Ovary (tissue), 9 donors: ENCODE measurements around the gene TC2N. TPM values are rescaled to one million over a fixed set of nuclear protein-coding genes. Genes with fewer than 3 reads are reported as not detected.

Experiments used
- DNase-seq, 5 donors: peaks; one replicate each; pipeline ENCODE4 v3.0.0-alpha.2; 2019 to 2020
- H3K27ac ChIP-seq, 2 donors: fragments of 200-600 bp; one replicate each; pipeline versions ENCODE4 v1.5.1 to v1.8.0; 2019 to 2022
- H3K27me3 ChIP-seq: fragments of 200-600 bp; one replicate; pipeline ENCODE4 v1.8.0; 2022
- H3K36me3 ChIP-seq: fragments of 200-600 bp; sonication (generic); one replicate; pipeline ENCODE4 v1.5.1; 2019
- H3K4me1 ChIP-seq: one replicate; pipeline ENCODE4 v1.8.1; 2013; ENCODE audit warnings: mild to moderate bottlenecking, moderate library complexity; ENCODE audit not compliant: insufficient read depth
- H3K4me3 ChIP-seq: fragments of 200-600 bp; sonication (generic); one replicate; pipeline ENCODE4 v1.5.1; 2017
- H3K9me3 ChIP-seq, 2 donors: fragments of 200-600 bp in 1 of 2; sonication (generic) in 1 of 2; one replicate each; pipeline versions ENCODE4 v1.5.1 to v1.8.1; 2013 to 2019; ENCODE audit warnings: mild to moderate bottlenecking in 1 of 2, moderate library complexity in 1 of 2
- EP300 ChIP-seq: sonication (generic); formaldehyde crosslinking; IDR thresholded peaks from one replicate; pipeline ENCODE4 v1.6.1; 2017; ENCODE audit warnings: antibody characterized with exemption
- POLR2A ChIP-seq: fragments of 450-650 bp; IDR thresholded peaks from one replicate; pipeline ENCODE4 v1.6.1; 2017; ENCODE audit warnings: antibody characterized with exemption, mild to moderate bottlenecking, moderate library complexity
- WGBS, 3 donors: extraction: QIAGEN DNeasy Blood & Tissue Kit in 1 of 3; methylation state at CpG; one replicate each; pipeline versions ENCODE4 v1.1.5 to v1.1.7; 2013 to 2017; 5-methylcytosine and 5-hydroxymethylcytosine counted together
- intact Hi-C, 4 donors: fragments of 100-400 bp; cut with DNase I; formaldehyde crosslinking; loops; one replicate each; pipeline versions ENCODE4 v1.11.0 to v1.15.1; 2022 to 2023
- polyA plus RNA-seq, 2 donors: library from polyadenylated mRNA; stranded (reverse); fragments of 200-250 nt in 1 of 2; fragments of 350-450 nt in 1 of 2; fragmentation: Illumina TruSeq in 1 of 2; extraction: RNeasy Lipid Tissue Mini Kit (QIAGEN cat#74804) in 1 of 2; gene quantifications; one replicate each; pipeline ENCODE4 v1.2.3, GENCODE V29; 2013 to 2014
- total RNA-seq, 7 donors: library from RNA; depleted of rRNA in 2 of 7; stranded (reverse); fragments of >200 nt in 2 of 7; fragmentation: NEBNext Ultra II Directional in 3 of 7; extraction: Animal tissue kit (Norgen Biotek cat#: 25700) in 3 of 7; gene quantifications; one replicate each; pipeline versions ENCODE4 v1.1.0 to v1.2.4, GENCODE V29; 2016 to 2023
- TF ChIP-seq, protein P1 (sequence below), 3 donors: fragments of 450-650 bp in 2 of 3; fragments of 200-600 bp in 1 of 3; IDR thresholded peaks; one replicate each; pipeline versions ENCODE4 v1.5.1 to v1.8.0; 2016 to 2022; ENCODE audit warnings: antibody characterized with exemption in 3 of 3, mild to moderate bottlenecking in 1 of 3
- donor health status: DM: no; HTN: no; CAD: no; lungs with moderate emphysema.
- donor health status: DM: no; HTN: no; CAD: no.
- donor health status: Bipolar disorder and iron deficiency.
- donor health status: DM: yes; HTN: yes; CAD: no.
- donor health status: DM: no; HTN: no; CAD: no.
- donor health status: DM: yes; HTN: yes; CAD: no.

The TC2N gene
- total and polyA plus RNA-seq, 9 donors: 2.2 to 81.7 (median 12.4) TPM

DNA sequence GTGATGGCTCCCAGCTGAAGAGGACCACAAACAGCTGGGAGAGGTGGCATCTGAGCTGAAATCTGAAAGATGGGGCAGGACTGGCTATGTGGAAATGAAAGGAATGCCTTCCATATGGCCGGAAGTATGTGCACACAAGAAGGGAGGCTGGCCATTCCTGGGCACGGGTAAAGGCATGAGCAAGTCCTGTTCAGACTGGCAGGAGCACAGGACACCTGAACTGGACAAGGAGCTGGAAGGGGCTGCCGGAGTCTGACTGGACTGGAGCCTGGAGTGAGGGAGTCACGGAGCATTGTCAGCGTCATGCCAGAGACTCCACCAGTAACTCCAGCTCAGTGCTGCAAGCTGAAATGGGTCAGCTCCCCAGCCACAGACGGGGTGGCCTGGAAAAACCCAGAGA lies 11.9 kb upstream of the TC2N start:
- intact Hi-C loops: no loop called here
- Histone ChIP-seq H3K4me3 (no peak overlapping the region), H3K4me1 (no peaks in the 10 kb centered on the region), H3K9me3 (no peaks in the 10 kb centered on the region), H3K27ac (no peak overlapping the region), H3K27me3 (no peaks in the 10 kb centered on the region), H3K36me3 (no peaks in the 10 kb centered on the region)
- 74 to 94% (median 80%) methylated on average over 6 of the region's 6 CpGs for WGBS, 3 donors
- TF ChIP-seq EP300: no peak
- no peak for TF ChIP-seq POLR2A
- TF ChIP-seq, protein P1, sequence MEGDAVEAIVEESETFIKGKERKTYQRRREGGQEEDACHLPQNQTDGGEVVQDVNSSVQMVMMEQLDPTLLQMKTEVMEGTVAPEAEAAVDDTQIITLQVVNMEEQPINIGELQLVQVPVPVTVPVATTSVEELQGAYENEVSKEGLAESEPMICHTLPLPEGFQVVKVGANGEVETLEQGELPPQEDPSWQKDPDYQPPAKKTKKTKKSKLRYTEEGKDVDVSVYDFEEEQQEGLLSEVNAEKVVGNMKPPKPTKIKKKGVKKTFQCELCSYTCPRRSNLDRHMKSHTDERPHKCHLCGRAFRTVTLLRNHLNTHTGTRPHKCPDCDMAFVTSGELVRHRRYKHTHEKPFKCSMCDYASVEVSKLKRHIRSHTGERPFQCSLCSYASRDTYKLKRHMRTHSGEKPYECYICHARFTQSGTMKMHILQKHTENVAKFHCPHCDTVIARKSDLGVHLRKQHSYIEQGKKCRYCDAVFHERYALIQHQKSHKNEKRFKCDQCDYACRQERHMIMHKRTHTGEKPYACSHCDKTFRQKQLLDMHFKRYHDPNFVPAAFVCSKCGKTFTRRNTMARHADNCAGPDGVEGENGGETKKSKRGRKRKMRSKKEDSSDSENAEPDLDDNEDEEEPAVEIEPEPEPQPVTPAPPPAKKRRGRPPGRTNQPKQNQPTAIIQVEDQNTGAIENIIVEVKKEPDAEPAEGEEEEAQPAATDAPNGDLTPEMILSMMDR (IDR thresholded peaks at IDR 0.05): no peak
- no peak for DNase-seq

DNA sequence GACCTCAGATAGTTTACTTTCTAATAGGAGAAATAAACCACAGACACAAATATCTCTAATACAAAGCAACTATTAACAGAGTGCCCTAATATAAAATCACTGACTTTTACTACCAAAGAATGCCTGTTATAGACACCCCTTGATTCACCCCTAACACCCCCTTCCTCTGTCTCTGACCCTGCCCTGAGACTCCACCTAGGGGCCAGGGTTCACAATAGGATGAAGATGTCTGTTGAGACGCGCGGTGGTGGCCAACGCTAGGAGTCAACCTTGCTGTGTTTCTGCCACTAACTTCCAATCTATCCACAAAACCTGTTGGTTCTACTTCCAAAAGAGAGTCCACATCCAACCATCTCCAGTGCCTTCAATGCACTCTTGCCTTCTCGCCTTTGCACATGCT lies 10.9 kb upstream of the TC2N start:
- intact Hi-C loops: no loop called here
- Histone ChIP-seq H3K4me3 (no peak overlapping the region), H3K4me1 (no peaks in the 10 kb centered on the region), H3K27me3 (no peaks in the 10 kb centered on the region), H3K27ac (no peak overlapping the region), H3K36me3 (no peaks in the 10 kb centered on the region), H3K9me3 (no peaks in the 10 kb centered on the region)
- no peak for DNase-seq
- TF ChIP-seq, protein P1 (IDR thresholded peaks at IDR 0.05): no peak
- TF ChIP-seq POLR2A: no peak
- no peak for TF ChIP-seq EP300
- WGBS, 3 donors: 96 to 98% (median 97%) methylated on average over 5 of the region's 5 CpGs

DNA sequence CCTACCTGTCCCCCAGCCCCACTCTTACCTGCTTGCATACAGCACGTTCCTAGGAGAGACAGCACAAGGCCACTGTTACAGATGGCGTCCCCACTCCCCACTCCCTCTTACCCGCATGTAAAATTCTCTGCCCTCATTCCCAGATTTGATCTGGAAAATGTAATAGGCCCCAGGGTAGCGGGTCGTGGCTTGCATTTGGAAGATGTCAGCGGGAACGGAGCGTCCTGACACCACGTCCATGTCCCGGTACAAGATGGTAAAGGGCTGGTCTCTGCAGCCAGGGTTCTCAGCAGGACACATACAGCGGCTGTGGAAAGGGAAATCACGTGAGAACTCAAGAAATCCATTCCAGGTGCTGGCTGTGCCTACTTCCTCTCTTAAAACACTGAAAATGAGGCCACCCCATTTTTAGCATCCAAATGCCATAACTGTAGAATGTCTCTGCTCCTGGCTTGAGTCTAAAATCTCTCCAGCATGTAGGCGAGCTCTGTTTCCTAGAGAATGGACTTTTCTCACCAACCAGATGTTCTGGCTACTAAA lies 10.1 kb upstream of the TC2N start:
- no peak for DNase-seq
- intact Hi-C loops: no loop called here
- H3K27ac ChIP-seq: no peak overlapping the region
- TF ChIP-seq, protein P1 (IDR thresholded peaks at IDR 0.05): no peak
- no peak for TF ChIP-seq POLR2A
- TF ChIP-seq EP300: no peak
- WGBS, 3 donors: 85 to 87% (median 87%) methylated on average over 13 of the region's 13 CpGs
- H3K4me1 ChIP-seq: no peaks in the 10 kb centered on the region
- no peaks in the 10 kb centered on the region for H3K36me3 ChIP-seq
- H3K4me3 ChIP-seq: no peak overlapping the region
- no peaks in the 10 kb centered on the region for H3K27me3 ChIP-seq
- H3K9me3 ChIP-seq: no peaks in the 10 kb centered on the region

DNA sequence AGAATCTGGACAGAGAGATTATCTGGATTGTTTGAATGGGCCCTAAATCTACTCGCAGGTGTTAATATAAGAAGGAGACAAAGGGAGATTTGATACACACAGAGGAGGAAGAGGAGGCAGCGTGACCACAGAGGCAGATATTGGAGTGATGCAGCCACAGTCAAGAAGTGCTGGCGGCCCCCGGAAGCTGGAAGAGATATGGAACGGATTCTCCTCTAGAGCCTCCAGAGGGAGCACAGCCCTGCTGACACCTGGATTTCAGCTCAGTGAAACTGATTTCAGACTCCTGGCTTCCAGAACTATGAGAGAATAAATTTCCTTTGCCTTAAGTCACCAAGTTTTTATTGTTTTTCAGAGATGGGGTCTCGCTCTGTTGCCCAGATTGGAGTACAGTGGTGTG lies 9.2 kb upstream of the TC2N start:
- no peaks in the 10 kb centered on the region for H3K36me3 ChIP-seq
- no peaks in the 10 kb centered on the region for H3K27me3 ChIP-seq
- no peak for DNase-seq
- H3K9me3 ChIP-seq: no peaks in the 10 kb centered on the region
- H3K4me3 ChIP-seq: no peak overlapping the region
- H3K27ac ChIP-seq: no peak overlapping the region
- 86 to 90% (median 87%) methylated on average over 6 of the region's 6 CpGs for WGBS, 3 donors
- intact Hi-C loops: no loop called here
- TF ChIP-seq POLR2A: no peak
- TF ChIP-seq EP300: no peak
- TF ChIP-seq, protein P1 (IDR thresholded peaks at IDR 0.05): no peak
- H3K4me1 ChIP-seq: no peaks in the 10 kb centered on the region
